BE2C (cell line): ENCODE data around the gene NOD2.

Source experiments
- DNase-seq: peaks from one replicate; pipeline ENCODE4 v3.0.0-alpha.2; 2020
- H3K27me3 ChIP-seq: fragments of 250-450 bp; sonication (Bioruptor Pico); 2 replicates; pipeline ENCODE4 v1.5.1; 2020; ENCODE audit warnings: mild to moderate bottlenecking
- H3K36me3 ChIP-seq: fragments of 250-450 bp; sonication (Bioruptor Pico); 2 replicates; pipeline ENCODE4 v1.5.1; 2020; ENCODE audit warnings: mild to moderate bottlenecking
- H3K4me1 ChIP-seq: fragments of 250-450 bp; sonication (Bioruptor Pico); 2 replicates; pipeline ENCODE4 v1.5.1; 2020
- H3K4me3 ChIP-seq: 2 replicates; pipeline ENCODE4 v1.5.1; 2011; ENCODE audit warnings: low read depth, low read length
- H3K9me3 ChIP-seq: fragments of 250-450 bp; sonication (Bioruptor Pico); 2 replicates; pipeline ENCODE4 v1.5.1; 2020
- TF ChIP-seq, protein P1 (sequence below): IDR thresholded peaks from 2 replicates; pipeline ENCODE4 v1.5.1; 2012; ENCODE audit warnings: mild to moderate bottlenecking, low read depth, low read length

Gene NOD2

GRCh38 chr16:50752471-50753235 lies 59.2 kb downstream of the NOD2 start:
- H3K36me3 ChIP-seq, result peaks cover 4% of the 10 kb centered on the region
- no peaks in the 10 kb centered on the region for H3K27me3 ChIP-seq
- no peaks in the 10 kb centered on the region for H3K4me1 ChIP-seq
- no peaks in the 10 kb centered on the region for H3K9me3 ChIP-seq
- no peak for DNase-seq
- no peak overlapping the region for H3K4me3 ChIP-seq
- TF ChIP-seq, protein P1, sequence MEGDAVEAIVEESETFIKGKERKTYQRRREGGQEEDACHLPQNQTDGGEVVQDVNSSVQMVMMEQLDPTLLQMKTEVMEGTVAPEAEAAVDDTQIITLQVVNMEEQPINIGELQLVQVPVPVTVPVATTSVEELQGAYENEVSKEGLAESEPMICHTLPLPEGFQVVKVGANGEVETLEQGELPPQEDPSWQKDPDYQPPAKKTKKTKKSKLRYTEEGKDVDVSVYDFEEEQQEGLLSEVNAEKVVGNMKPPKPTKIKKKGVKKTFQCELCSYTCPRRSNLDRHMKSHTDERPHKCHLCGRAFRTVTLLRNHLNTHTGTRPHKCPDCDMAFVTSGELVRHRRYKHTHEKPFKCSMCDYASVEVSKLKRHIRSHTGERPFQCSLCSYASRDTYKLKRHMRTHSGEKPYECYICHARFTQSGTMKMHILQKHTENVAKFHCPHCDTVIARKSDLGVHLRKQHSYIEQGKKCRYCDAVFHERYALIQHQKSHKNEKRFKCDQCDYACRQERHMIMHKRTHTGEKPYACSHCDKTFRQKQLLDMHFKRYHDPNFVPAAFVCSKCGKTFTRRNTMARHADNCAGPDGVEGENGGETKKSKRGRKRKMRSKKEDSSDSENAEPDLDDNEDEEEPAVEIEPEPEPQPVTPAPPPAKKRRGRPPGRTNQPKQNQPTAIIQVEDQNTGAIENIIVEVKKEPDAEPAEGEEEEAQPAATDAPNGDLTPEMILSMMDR, result no peak

GRCh38 chr16:50756473-50756872 lies 63.1 kb downstream of the NOD2 start:
- H3K9me3 ChIP-seq, result no peaks in the 10 kb centered on the region
- no peaks in the 10 kb centered on the region for H3K27me3 ChIP-seq
- TF ChIP-seq, protein P1, result no peak
- H3K4me1 ChIP-seq, result no peaks in the 10 kb centered on the region
- no peak overlapping the region for H3K4me3 ChIP-seq
- peaks cover 4% of the 10 kb centered on the region for H3K36me3 ChIP-seq
- no peak for DNase-seq

DNA sequence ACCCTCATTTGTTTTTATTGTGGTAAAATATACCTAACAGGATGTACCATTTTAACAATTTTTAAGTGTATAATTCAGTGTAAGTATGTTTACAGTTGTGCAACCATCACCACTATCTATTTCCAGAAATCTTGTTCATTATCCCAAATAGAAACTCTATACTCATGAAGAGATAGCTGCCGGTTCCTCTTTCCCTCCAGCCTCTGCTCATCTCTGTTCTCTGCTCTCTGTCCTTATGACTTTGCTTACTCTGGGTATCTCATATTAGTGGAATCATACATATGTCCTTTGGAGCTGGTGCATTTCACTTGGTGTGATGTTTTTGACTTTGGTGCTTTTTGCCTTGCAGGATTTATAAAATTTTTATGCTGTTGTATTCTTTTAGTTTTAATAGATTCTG lies 67.9 kb downstream of the NOD2 start:
- Histone ChIP-seq H3K4me3 (no peak overlapping the region), H3K27me3 (no peaks in the 10 kb centered on the region), H3K36me3 (no peaks in the 10 kb centered on the region), H3K9me3 (no peaks in the 10 kb centered on the region; the same call in 1 of the 2 replicates), H3K4me1 (no peaks in the 10 kb centered on the region)
- TF ChIP-seq, protein P1, result no peak
- DNase-seq, result no peak

DNA sequence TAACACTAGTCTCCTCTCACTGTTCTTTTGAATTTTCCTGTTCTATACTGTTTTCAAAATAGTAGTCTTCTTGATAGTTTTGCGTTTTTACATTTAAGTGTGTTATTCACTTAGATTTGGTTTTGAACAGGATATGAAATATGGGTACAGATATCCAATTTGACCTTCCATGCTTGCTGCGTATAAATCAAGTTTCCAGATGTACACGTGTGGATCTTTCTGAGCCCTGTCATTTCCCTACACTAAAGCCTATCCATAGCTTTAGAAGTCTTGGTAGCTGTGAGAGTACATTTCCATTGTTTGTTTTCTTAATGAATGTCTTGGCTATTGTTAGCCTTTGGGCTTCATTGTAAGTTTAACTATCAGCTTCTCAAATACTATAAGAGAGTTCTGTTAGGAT lies 68.8 kb downstream of the NOD2 start:
- no peak for DNase-seq
- Histone ChIP-seq H3K4me3 (no peak overlapping the region), H3K36me3 (no peaks in the 10 kb centered on the region), H3K4me1 (no peaks in the 10 kb centered on the region), H3K27me3 (no peaks in the 10 kb centered on the region), H3K9me3 (peaks cover 3% of the 10 kb centered on the region; the same call in 1 of the 2 replicates)
- TF ChIP-seq, protein P1, result no peak

GRCh38 chr16:50763211-50763610 lies 69.8 kb downstream of the NOD2 start:
- H3K4me1 ChIP-seq, result no peaks in the 10 kb centered on the region
- H3K9me3 ChIP-seq, result peaks cover 3% of the 10 kb centered on the region; the same call in 1 of the 2 replicates
- DNase-seq, result no peak
- TF ChIP-seq, protein P1, result no peak
- H3K27me3 ChIP-seq, result no peaks in the 10 kb centered on the region
- H3K36me3 ChIP-seq, result no peaks in the 10 kb centered on the region
- H3K4me3 ChIP-seq, result no peak overlapping the region

- TF ChIP-seq, protein P1, result no peak
- Histone ChIP-seq H3K27me3 (no peaks in the 10 kb centered on the region), H3K9me3 (peaks cover 3% of the 10 kb centered on the region; the same call in 1 of the 2 replicates), H3K36me3 (no peaks in the 10 kb centered on the region), H3K4me3 (no peak overlapping the region), H3K4me1 (no peaks in the 10 kb centered on the region)
- DNase-seq, result no peak
Observed at GRCh38 chr16:50765260-50765659, 71.9 kb downstream of the NOD2 start.
